Rectal smooth muscle tissue (tissue), 1 donor: ENCODE data around the gene DLG2.

Experiments
- H3K27ac ChIP-seq: one replicate; pipeline ENCODE4 v1.7.0; 2013; ENCODE audit warnings: low read depth, low read length, inconsistent platforms
- H3K27me3 ChIP-seq: one replicate; pipeline ENCODE4 v1.7.0; 2013; ENCODE audit warnings: low read length; ENCODE audit not compliant: control insufficient read depth, insufficient read depth
- H3K36me3 ChIP-seq: one replicate; pipeline ENCODE4 v1.7.0; 2013; ENCODE audit warnings: low read length; ENCODE audit not compliant: control insufficient read depth, insufficient read depth
- H3K4me1 ChIP-seq: one replicate; pipeline ENCODE4 v1.7.0; 2013; ENCODE audit warnings: low read length; ENCODE audit not compliant: control insufficient read depth, insufficient read depth
- H3K4me3 ChIP-seq: one replicate; pipeline ENCODE4 v1.7.0; 2013; ENCODE audit warnings: low read length
- H3K9ac ChIP-seq: one replicate; pipeline ENCODE4 v1.7.0; 2013; ENCODE audit warnings: low read length

The DLG2 gene

DNA sequence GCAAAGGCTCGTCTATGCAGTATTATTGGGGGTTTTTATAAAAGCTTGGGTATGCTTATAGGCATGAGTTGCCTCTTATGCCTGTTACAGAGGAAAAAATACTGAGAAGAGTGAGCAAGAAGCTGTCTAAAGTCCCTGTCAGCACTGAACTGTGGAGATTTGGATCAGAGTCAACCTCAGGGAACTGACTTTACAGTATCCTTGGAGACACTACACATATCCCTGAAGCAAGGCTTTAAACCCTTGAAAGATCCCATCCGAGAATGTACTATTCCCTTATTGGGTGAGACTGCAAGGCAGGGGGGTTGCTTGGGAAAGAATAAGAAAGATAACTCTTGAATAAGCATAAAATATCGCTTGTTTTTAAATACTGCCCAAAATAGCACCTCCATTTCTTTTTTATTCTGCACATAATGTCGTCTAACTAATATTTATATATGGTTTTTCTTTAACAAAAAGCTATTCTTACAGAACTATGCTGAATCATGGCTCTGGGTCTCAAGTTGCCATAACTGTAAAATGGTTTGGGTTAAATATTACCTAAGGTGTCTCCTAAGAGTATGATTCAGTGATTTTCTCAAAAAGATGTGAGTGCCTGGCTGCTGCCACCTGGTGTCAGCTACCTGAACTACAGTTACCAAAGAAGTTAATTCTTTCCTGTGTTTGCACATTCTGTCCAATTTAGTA, 1062.8 kb downstream of the DLG2 start:
- H3K4me3 ChIP-seq, result no peak overlapping the region
- no peak overlapping the region for H3K9ac ChIP-seq
- H3K27me3 ChIP-seq, result no peaks in the 10 kb centered on the region
- H3K27ac ChIP-seq, result no peak overlapping the region
- H3K36me3 ChIP-seq, result no peaks in the 10 kb centered on the region
- H3K4me1 ChIP-seq, result no peaks in the 10 kb centered on the region

- H3K36me3 ChIP-seq, result no peaks in the 10 kb centered on the region
- no peak overlapping the region for H3K4me3 ChIP-seq
- no peaks in the 10 kb centered on the region for H3K27me3 ChIP-seq
- H3K27ac ChIP-seq, result no peak overlapping the region
- H3K9ac ChIP-seq, result no peak overlapping the region
- no peaks in the 10 kb centered on the region for H3K4me1 ChIP-seq
Measured at GRCh38 chr11:84563356-84563755, 1063.8 kb downstream of the DLG2 start.

DNA sequence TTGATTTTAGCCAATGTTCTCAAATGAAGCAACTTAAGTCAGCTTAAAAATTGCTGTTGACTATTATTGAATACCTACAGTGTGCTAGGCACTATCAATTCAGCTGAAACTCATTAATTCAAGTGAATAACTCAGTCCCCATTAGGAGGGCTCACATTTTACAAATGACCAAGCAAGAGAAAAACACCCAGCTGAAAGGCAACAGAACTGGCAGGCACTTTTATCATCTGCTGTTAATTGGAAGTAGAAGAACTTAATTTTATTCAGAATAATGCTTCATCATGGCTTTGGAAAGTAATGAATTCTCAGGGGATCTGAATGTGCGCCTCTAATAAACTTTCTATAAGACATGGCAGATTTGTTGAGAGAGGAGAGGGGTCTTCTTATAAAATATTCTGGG, 1066.9 kb downstream of the DLG2 start:
- Histone ChIP-seq H3K27me3 (no peaks in the 10 kb centered on the region), H3K27ac (no peak overlapping the region), H3K4me3 (no peak overlapping the region), H3K4me1 (no peaks in the 10 kb centered on the region), H3K9ac (no peak overlapping the region), H3K36me3 (no peaks in the 10 kb centered on the region)

- H3K4me3 ChIP-seq, result no peak overlapping the region
Measured at GRCh38 chr11:84558085-84558905, 1068.8 kb downstream of the DLG2 start.

DNA sequence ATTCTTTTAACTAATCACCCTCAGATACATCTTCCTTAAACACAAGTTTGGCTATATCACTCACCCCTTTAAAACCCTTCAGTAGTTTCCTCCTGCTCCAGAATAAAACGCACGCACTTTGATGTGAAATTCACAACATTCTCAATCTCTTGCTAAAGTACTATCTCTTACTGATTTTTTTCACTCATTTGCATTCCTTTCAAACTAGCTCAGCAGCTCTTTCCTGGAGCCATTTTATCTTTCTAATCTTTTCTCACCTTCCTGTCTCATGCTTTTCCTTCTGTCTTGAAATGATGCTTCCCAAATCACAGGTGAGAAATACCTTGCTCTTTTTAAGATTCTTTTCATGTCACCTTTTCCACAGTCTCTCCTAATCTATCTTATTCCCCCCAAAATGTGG, 1074.4 kb downstream of the DLG2 start:
- no peaks in the 10 kb centered on the region for H3K36me3 ChIP-seq
- H3K27ac ChIP-seq, result no peak overlapping the region
- H3K4me1 ChIP-seq, result no peaks in the 10 kb centered on the region
- no peak overlapping the region for H3K9ac ChIP-seq
- no peaks in the 10 kb centered on the region for H3K27me3 ChIP-seq
- no peak overlapping the region for H3K4me3 ChIP-seq

More at GRCh38 chr11:84558085-84558905, 1068.8 kb downstream of the DLG2 start:
- H3K4me1 ChIP-seq, result no peaks in the 10 kb centered on the region
- no peak overlapping the region for H3K9ac ChIP-seq
- no peaks in the 10 kb centered on the region for H3K27me3 ChIP-seq
- H3K36me3 ChIP-seq, result no peaks in the 10 kb centered on the region
- no peak overlapping the region for H3K27ac ChIP-seq

- Histone ChIP-seq H3K9ac (no peak overlapping the region), H3K36me3 (no peaks in the 10 kb centered on the region), H3K4me1 (no peaks in the 10 kb centered on the region), H3K27me3 (no peaks in the 10 kb centered on the region), H3K27ac (no peak overlapping the region), H3K4me3 (no peak overlapping the region)
Measured at GRCh38 chr11:84549217-84549616, 1077.9 kb downstream of the DLG2 start.

GRCh38 chr11:84544566-84544965, 1082.6 kb downstream of the DLG2 start:
- no peak overlapping the region for H3K4me3 ChIP-seq
- H3K27me3 ChIP-seq, result no peaks in the 10 kb centered on the region
- H3K27ac ChIP-seq, result no peak overlapping the region
- H3K4me1 ChIP-seq, result no peaks in the 10 kb centered on the region
- H3K9ac ChIP-seq, result no peak overlapping the region
- H3K36me3 ChIP-seq, result no peaks in the 10 kb centered on the region

- H3K9ac ChIP-seq, result no peak overlapping the region
- no peaks in the 10 kb centered on the region for H3K4me1 ChIP-seq
- no peak overlapping the region for H3K4me3 ChIP-seq
- H3K27me3 ChIP-seq, result no peaks in the 10 kb centered on the region
- H3K36me3 ChIP-seq, result no peaks in the 10 kb centered on the region
- no peak overlapping the region for H3K27ac ChIP-seq
Measured at GRCh38 chr11:84543367-84544159, 1083.6 kb downstream of the DLG2 start.

GRCh38 chr11:84541731-84542340, 1085.3 kb downstream of the DLG2 start:
- no peak overlapping the region for H3K9ac ChIP-seq
- H3K36me3 ChIP-seq, result no peaks in the 10 kb centered on the region
- H3K4me3 ChIP-seq, result no peak overlapping the region
- H3K27me3 ChIP-seq, result no peaks in the 10 kb centered on the region
- no peaks in the 10 kb centered on the region for H3K4me1 ChIP-seq
- H3K27ac ChIP-seq, result no peak overlapping the region

- Histone ChIP-seq H3K4me1 (no peaks in the 10 kb centered on the region), H3K9ac (no peak overlapping the region), H3K27me3 (no peaks in the 10 kb centered on the region), H3K27ac (no peak overlapping the region), H3K36me3 (no peaks in the 10 kb centered on the region), H3K4me3 (no peak overlapping the region)
Measured at GRCh38 chr11:84536456-84536855, 1090.7 kb downstream of the DLG2 start.

GRCh38 chr11:84532364-84532763, 1094.8 kb downstream of the DLG2 start:
- Histone ChIP-seq H3K4me3 (no peak overlapping the region), H3K4me1 (no peaks in the 10 kb centered on the region), H3K36me3 (no peaks in the 10 kb centered on the region), H3K27me3 (no peaks in the 10 kb centered on the region), H3K27ac (no peak overlapping the region), H3K9ac (no peak overlapping the region)

- Histone ChIP-seq H3K9ac (no peak overlapping the region), H3K27me3 (no peaks in the 10 kb centered on the region), H3K36me3 (no peaks in the 10 kb centered on the region), H3K4me3 (no peak overlapping the region), H3K4me1 (no peaks in the 10 kb centered on the region), H3K27ac (no peak overlapping the region)
Measured at GRCh38 chr11:84526250-84526649, 1100.9 kb downstream of the DLG2 start.
